ENCODE data around the gene GPR65. TPM values are rescaled to one million over a fixed set of nuclear protein-coding genes. Genes with fewer than 3 reads are reported as not detected.

Gene GPR65
- total and polyA plus RNA-seq, 8 donors: 0.54 to 11.1 (median 0.76) TPM

- no peaks in the 10 kb centered on the region for H3K9me3 ChIP-seq
- intact Hi-C loops (cut with DNase I): no loop called here
- H3K27me3 ChIP-seq: no peaks in the 10 kb centered on the region
- H3K4me3 ChIP-seq: no peak overlapping the region
- ATAC-seq (peak; percentile 2), DNase-seq (no peak)
- no peak for TF ChIP-seq CTCF (IDR thresholded peaks at IDR 0.05)
- H3K27ac ChIP-seq: peak overlapping the region in 1 of 2 donors; percentile 97
- peaks cover 10 to 64% of the 10 kb centered on the region in 2 donors for H3K4me1 ChIP-seq
- H3K36me3 ChIP-seq: no peaks in the 10 kb centered on the region
Observed at GRCh38 chr14:87994974-87995373, 10.0 kb upstream of the GPR65 start.

- H3K4me3 ChIP-seq: no peak overlapping the region
- H3K4me1 ChIP-seq: peaks cover 10 to 57% of the 10 kb centered on the region in 2 donors
- intact Hi-C loops (cut with DNase I): no loop called here
- no peaks in the 10 kb centered on the region for H3K9me3 ChIP-seq
- DNase-seq (no peak), ATAC-seq (no peak)
- no peak for TF ChIP-seq CTCF (IDR thresholded peaks at IDR 0.05)
- peak overlapping the region; percentile 28 to 97 for H3K27ac ChIP-seq
- no peaks in the 10 kb centered on the region for H3K36me3 ChIP-seq
- no peaks in the 10 kb centered on the region for H3K27me3 ChIP-seq
Observed at GRCh38 chr14:87995500-87996290, 9.2 kb upstream of the GPR65 start.

GRCh38 chr14:87996291-87996592, 8.7 kb upstream of the GPR65 start:
- DNase-seq: no peak
- Histone ChIP-seq H3K9me3 (no peaks in the 10 kb centered on the region), H3K36me3 (no peaks in the 10 kb centered on the region), H3K27me3 (no peaks in the 10 kb centered on the region), H3K27ac (peak overlapping the region in 1 of 2 donors; percentile 97), H3K4me3 (no peak overlapping the region), H3K4me1 (peaks cover 10 to 53% of the 10 kb centered on the region in 2 donors)
- no peak for ATAC-seq
- intact Hi-C loops (cut with DNase I): no loop called here
- no peak for TF ChIP-seq CTCF (IDR thresholded peaks at IDR 0.05)

- intact Hi-C loops (cut with DNase I): no loop called here
- H3K27ac ChIP-seq: peak overlapping the region in 1 of 2 donors; percentile 59
- ATAC-seq (no peak), DNase-seq (no peak)
- H3K9me3 ChIP-seq: no peaks in the 10 kb centered on the region
- no peak overlapping the region for H3K4me3 ChIP-seq
- no peaks in the 10 kb centered on the region for H3K27me3 ChIP-seq
- H3K36me3 ChIP-seq: no peaks in the 10 kb centered on the region
- H3K4me1 ChIP-seq: peaks cover 2 to 58% of the 10 kb centered on the region in 2 donors
- no peak for TF ChIP-seq CTCF (IDR thresholded peaks at IDR 0.05)
Observed at GRCh38 chr14:87998482-87998881, 6.5 kb upstream of the GPR65 start.

- peak; percentile 36 for ATAC-seq
- intact Hi-C loops (cut with DNase I): no loop called here
Observed at GRCh38 chr14:87999277-87999676, 5.7 kb upstream of the GPR65 start.

More at GRCh38 chr14:87999277-87999676, 5.7 kb upstream of the GPR65 start:
- no peak overlapping the region for H3K4me3 ChIP-seq
- no peaks in the 10 kb centered on the region for H3K36me3 ChIP-seq
- no peaks in the 10 kb centered on the region for H3K27me3 ChIP-seq
- DNase-seq: no peak
- H3K9me3 ChIP-seq: no peaks in the 10 kb centered on the region
- no peak for TF ChIP-seq CTCF (IDR thresholded peaks at IDR 0.05)
- H3K4me1 ChIP-seq: peaks cover 0 to 51% of the 10 kb centered on the region in 2 donors
- peak overlapping the region in 1 of 2 donors; percentile 59 for H3K27ac ChIP-seq
